ENCODE data around the gene MFAP3L.

The MFAP3L gene

DNA sequence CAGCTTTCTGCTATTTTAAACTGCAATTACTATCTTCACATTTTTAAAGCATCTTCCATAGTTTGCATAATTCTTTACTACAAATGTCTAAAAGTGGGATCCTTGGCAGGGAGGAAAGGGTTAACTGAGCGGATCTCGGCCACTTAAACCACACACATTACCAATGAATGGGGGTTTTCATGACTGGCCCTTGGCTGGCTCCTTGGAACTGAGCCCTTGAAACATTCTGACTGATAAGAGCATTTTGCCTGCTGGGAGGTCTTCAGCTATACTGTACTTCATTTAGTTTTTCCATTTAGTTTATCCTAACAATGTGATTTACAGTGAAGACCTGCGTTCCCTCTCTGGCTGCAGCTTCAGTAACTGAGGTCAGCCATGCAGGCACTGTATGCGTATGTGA, 31.7 kb upstream of the MFAP3L start:
- Histone ChIP-seq H3K4me1 (ENCODE audit: control insufficient read depth, insufficient read depth, low read length) (no peaks in the 10 kb centered on the region), H3K27ac (ENCODE audit: extremely low read depth, low read depth, low read length) (no peak overlapping the region), H3K9me3 (ENCODE audit: control insufficient read depth, insufficient read depth, low read depth, low read length) (no peaks in the 10 kb centered on the region), H3K36me3 (ENCODE audit: control insufficient read depth in 2 of 2, insufficient read depth in 1 of 2, low read length in 2 of 2) (peaks cover 8 to 42% of the 10 kb centered on the region in 2 experiments), H3K4me3 (ENCODE audit: low read depth, low read length) (no peak overlapping the region)
- ChIA-PET POLR2A (no interaction called here), CTCF (interaction anchor here (1.3 to 1.6 kb wide), 2 partner anchors 10 to 12 kb away, joined by 3 to 4 read pairs; no protein-coding TSS in a partner anchor)
- TF ChIP-seq ZBTB8A (tag by site-specific recombination; IDR thresholded peaks at IDR 0.05) (no peak), ZNF146 (tag by site-specific recombination; IDR thresholded peaks at IDR 0.05) (no peak), ZNF266 (tag by site-specific recombination; IDR thresholded peaks at IDR 0.05; ENCODE audit: low read depth) (no peak), RBAK (tag by site-specific recombination; IDR thresholded peaks at IDR 0.05) (no peak)
- TF ChIP-seq, protein P1, sequence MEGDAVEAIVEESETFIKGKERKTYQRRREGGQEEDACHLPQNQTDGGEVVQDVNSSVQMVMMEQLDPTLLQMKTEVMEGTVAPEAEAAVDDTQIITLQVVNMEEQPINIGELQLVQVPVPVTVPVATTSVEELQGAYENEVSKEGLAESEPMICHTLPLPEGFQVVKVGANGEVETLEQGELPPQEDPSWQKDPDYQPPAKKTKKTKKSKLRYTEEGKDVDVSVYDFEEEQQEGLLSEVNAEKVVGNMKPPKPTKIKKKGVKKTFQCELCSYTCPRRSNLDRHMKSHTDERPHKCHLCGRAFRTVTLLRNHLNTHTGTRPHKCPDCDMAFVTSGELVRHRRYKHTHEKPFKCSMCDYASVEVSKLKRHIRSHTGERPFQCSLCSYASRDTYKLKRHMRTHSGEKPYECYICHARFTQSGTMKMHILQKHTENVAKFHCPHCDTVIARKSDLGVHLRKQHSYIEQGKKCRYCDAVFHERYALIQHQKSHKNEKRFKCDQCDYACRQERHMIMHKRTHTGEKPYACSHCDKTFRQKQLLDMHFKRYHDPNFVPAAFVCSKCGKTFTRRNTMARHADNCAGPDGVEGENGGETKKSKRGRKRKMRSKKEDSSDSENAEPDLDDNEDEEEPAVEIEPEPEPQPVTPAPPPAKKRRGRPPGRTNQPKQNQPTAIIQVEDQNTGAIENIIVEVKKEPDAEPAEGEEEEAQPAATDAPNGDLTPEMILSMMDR (tag by site-specific recombination; IDR thresholded peaks at IDR 0.05): no peak
- TF ChIP-seq, protein P2, sequence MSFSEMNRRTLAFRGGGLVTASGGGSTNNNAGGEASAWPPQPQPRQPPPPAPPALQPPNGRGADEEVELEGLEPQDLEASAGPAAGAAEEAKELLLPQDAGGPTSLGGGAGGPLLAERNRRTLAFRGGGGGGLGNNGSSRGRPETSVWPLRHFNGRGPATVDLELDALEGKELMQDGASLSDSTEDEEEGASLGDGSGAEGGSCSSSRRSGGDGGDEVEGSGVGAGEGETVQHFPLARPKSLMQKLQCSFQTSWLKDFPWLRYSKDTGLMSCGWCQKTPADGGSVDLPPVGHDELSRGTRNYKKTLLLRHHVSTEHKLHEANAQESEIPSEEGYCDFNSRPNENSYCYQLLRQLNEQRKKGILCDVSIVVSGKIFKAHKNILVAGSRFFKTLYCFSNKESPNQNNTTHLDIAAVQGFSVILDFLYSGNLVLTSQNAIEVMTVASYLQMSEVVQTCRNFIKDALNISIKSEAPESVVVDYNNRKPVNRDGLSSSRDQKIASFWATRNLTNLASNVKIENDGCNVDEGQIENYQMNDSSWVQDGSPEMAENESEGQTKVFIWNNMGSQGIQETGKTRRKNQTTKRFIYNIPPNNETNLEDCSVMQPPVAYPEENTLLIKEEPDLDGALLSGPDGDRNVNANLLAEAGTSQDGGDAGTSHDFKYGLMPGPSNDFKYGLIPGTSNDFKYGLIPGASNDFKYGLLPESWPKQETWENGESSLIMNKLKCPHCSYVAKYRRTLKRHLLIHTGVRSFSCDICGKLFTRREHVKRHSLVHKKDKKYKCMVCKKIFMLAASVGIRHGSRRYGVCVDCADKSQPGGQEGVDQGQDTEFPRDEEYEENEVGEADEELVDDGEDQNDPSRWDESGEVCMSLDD (tag by site-specific recombination; IDR thresholded peaks at IDR 0.05): no peak

DNA sequence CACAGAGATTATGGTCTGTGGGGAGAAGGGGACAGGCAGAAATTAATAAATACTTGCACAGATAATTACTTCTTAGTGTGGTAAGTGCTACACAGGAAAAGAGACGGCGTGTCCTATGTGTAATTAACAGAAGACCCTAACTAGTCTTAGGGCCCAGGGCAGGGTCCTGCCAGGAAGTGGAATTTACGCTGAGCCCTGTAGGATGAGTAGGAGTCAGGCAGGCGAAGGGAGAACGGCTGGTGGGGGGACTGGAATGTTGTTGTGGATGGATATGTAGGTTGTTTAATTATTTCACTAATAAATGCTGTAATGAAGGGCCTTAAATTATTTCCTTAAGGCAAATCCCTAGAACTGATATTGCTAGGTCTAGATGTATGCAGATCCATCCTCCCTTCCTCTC, 26.7 kb upstream of the MFAP3L start:
- ChIA-PET POLR2A (no interaction called here), CTCF (interaction anchor here (0.7 kb wide), 1 partner anchor 242 kb away, joined by 3 read pairs; no protein-coding TSS in a partner anchor)
- H3K4me1 ChIP-seq (ENCODE audit: control insufficient read depth, insufficient read depth, low read length): no peaks in the 10 kb centered on the region
- H3K4me3 ChIP-seq (ENCODE audit: low read depth, low read length): no peak overlapping the region
- TF ChIP-seq, protein P3, sequence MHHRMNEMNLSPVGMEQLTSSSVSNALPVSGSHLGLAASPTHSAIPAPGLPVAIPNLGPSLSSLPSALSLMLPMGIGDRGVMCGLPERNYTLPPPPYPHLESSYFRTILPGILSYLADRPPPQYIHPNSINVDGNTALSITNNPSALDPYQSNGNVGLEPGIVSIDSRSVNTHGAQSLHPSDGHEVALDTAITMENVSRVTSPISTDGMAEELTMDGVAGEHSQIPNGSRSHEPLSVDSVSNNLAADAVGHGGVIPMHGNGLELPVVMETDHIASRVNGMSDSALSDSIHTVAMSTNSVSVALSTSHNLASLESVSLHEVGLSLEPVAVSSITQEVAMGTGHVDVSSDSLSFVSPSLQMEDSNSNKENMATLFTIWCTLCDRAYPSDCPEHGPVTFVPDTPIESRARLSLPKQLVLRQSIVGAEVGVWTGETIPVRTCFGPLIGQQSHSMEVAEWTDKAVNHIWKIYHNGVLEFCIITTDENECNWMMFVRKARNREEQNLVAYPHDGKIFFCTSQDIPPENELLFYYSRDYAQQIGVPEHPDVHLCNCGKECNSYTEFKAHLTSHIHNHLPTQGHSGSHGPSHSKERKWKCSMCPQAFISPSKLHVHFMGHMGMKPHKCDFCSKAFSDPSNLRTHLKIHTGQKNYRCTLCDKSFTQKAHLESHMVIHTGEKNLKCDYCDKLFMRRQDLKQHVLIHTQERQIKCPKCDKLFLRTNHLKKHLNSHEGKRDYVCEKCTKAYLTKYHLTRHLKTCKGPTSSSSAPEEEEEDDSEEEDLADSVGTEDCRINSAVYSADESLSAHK (tag by site-specific recombination; IDR thresholded peaks at IDR 0.05): no peak
- TF ChIP-seq ZNF549 (tag by site-specific recombination; IDR thresholded peaks at IDR 0.05): no peak
- TF ChIP-seq, protein P2 (tag by site-specific recombination; IDR thresholded peaks at IDR 0.05): no peak
- TF ChIP-seq ZNF223 (tag by site-specific recombination; IDR thresholded peaks at IDR 0.05): no peak
- TF ChIP-seq GLI4 (tag by site-specific recombination; IDR thresholded peaks at IDR 0.05): no peak
- no peak for TF ChIP-seq ZXDB (tag by site-specific recombination; IDR thresholded peaks at IDR 0.05)
- no peak for TF ChIP-seq SP3 (tag by site-specific recombination; IDR thresholded peaks at IDR 0.05)
- TF ChIP-seq ZNF785 (tag by site-specific recombination; IDR thresholded peaks at IDR 0.05): no peak
- no peak for TF ChIP-seq ZNF302 (tag by site-specific recombination; IDR thresholded peaks at IDR 0.05; ENCODE audit: low read depth)
- TF ChIP-seq ZBTB1 (tag by site-specific recombination; IDR thresholded peaks at IDR 0.05): no peak
- no peak for TF ChIP-seq BCL11B (tag by site-specific recombination; IDR thresholded peaks at IDR 0.05; ENCODE audit: low read depth)
- TF ChIP-seq ZNF155 (tag by site-specific recombination; IDR thresholded peaks at IDR 0.05): no peak
- no peak for TF ChIP-seq ZNF776 (tag by site-specific recombination; IDR thresholded peaks at IDR 0.05; ENCODE audit: borderline replicate concordance)
- H3K9me3 ChIP-seq (ENCODE audit: control insufficient read depth, insufficient read depth, low read depth, low read length): no peaks in the 10 kb centered on the region
- H3K36me3 ChIP-seq (ENCODE audit: control insufficient read depth in 2 of 2, insufficient read depth in 1 of 2, low read length in 2 of 2): peaks cover 0 to 1% of the 10 kb centered on the region in 2 experiments; a peak in 1 of 3 replicates
- H3K27ac ChIP-seq (ENCODE audit: extremely low read depth, low read depth, low read length): no peak overlapping the region

All from HEK293 (cell line).